IMR-90 (cell line): ENCODE measurements around the gene CEP170B. TPM values are rescaled to one million over a fixed set of nuclear protein-coding genes. Genes with fewer than 3 reads are reported as not detected.

Experiments
- ATAC-seq: fragments of 200-7000 bp; cut with Tn5 transposase; 2 replicates; pipeline ENCODE4 v1.9.1; 2020; ENCODE audit warnings: low read depth, mild to moderate bottlenecking, moderate library complexity
- BruUV-seq: library from RNA; stranded (reverse); fragments of 400-500 nt; replicated peaks from 2 replicates; lab custom pipeline; 2021; lab: Mats Ljungman, UMichigan
- CTCF ChIA-PET: fragments of 300-600 bp; formaldehyde crosslinking; extraction: SDS; loops from one replicate; lab custom pipeline; 2021; ENCODE audit warnings: antibody characterized with exemption; lab: Yijun Ruan, JAX
- POLR2A ChIA-PET: fragments of 300-600 bp; sonication (Branson Sonifier 250); formaldehyde crosslinking; loops from one replicate; lab custom pipeline; 2022; ENCODE audit warnings: antibody characterized with exemption; ENCODE audit not compliant: unreplicated experiment; lab: Charles Lee
- DNase-seq: peaks from one replicate; pipeline ENCODE4 v3.0.0; 2013
- H2AFZ ChIP-seq: replicated peaks from 2 replicates; pipeline ENCODE3; 2013; ENCODE audit warnings: low read length, mild to moderate bottlenecking; ENCODE audit not compliant: poor library complexity
- H2AK5ac ChIP-seq: 2 replicates; pipeline ENCODE4 v1.6.1; 2013; ENCODE audit warnings: low read depth, low read length, inconsistent platforms
- H2AK9ac ChIP-seq: replicated peaks from 2 replicates; pipeline ENCODE3; 2013; ENCODE audit warnings: mild to moderate bottlenecking, low read depth, low read length, moderate library complexity; ENCODE audit not compliant: poor library complexity
- H2BK120ac ChIP-seq: 2 replicates; pipeline ENCODE4 v1.6.1; 2013; ENCODE audit warnings: low read depth, low read length, inconsistent platforms
- H2BK15ac ChIP-seq: 3 replicates; pipeline ENCODE4 v1.6.1; 2013; ENCODE audit warnings: low read depth, low read length, inconsistent platforms
- H2BK20ac ChIP-seq: 2 replicates; pipeline ENCODE4 v1.6.1; 2013; ENCODE audit warnings: low read depth, mild to moderate bottlenecking, inconsistent platforms, low read length, moderate library complexity
- H2BK5ac ChIP-seq: 2 replicates; pipeline ENCODE4 v1.6.1; 2013; ENCODE audit warnings: mild to moderate bottlenecking, low read depth, low read length, inconsistent platforms; ENCODE audit not compliant: poor library complexity, severe bottlenecking
- H3K14ac ChIP-seq: replicated peaks from 2 replicates; pipeline ENCODE4 v1.6.1; 2013; ENCODE audit warnings: low read depth, low read length, inconsistent platforms
- H3K18ac ChIP-seq: 2 replicates; pipeline ENCODE4 v1.6.1; 2013; ENCODE audit warnings: low read depth, low read length, control low read depth
- H3K23ac ChIP-seq: 2 replicates; pipeline ENCODE4 v1.6.1; 2013; ENCODE audit warnings: low read depth, low read length, inconsistent platforms
- H3K27ac ChIP-seq: 2 replicates; pipeline ENCODE4 v1.5.1; 2013; ENCODE audit warnings: mild to moderate bottlenecking, control low read depth, low read length; ENCODE audit not compliant: insufficient read depth
- H3K27me3 ChIP-seq: 2 replicates; pipeline ENCODE4 v1.6.1; 2013; ENCODE audit warnings: low read length; ENCODE audit not compliant: control insufficient read depth, insufficient read depth
- H3K36me3 ChIP-seq: 2 replicates; pipeline ENCODE4 v1.6.1; 2013; ENCODE audit warnings: low read length, mixed read lengths; ENCODE audit not compliant: control insufficient read depth, insufficient read depth
- H3K4ac ChIP-seq: 2 replicates; pipeline ENCODE4 v1.6.1; 2013; ENCODE audit warnings: low read depth, low read length, inconsistent platforms
- H3K4me1 ChIP-seq: 2 replicates; pipeline ENCODE4 v1.6.1; 2013; ENCODE audit warnings: low read length, mixed read lengths; ENCODE audit not compliant: control insufficient read depth, insufficient read depth
- H3K4me2 ChIP-seq: 2 replicates; pipeline ENCODE4 v1.6.1; 2013; ENCODE audit warnings: low read depth, mild to moderate bottlenecking, control low read depth, low read length, moderate library complexity
- H3K4me3 ChIP-seq: 2 replicates; pipeline ENCODE4 v1.5.1; 2013; ENCODE audit warnings: low read depth, mild to moderate bottlenecking, control low read depth, low read length, moderate library complexity; ENCODE audit not compliant: insufficient read depth
- H3K56ac ChIP-seq: 2 replicates; pipeline ENCODE4 v1.6.1; 2013; ENCODE audit warnings: low read length, inconsistent platforms; ENCODE audit not compliant: insufficient read depth; ENCODE audit errors: extremely low read depth
- H3K79me1 ChIP-seq, 2 experiments: 2 replicates each; pipeline ENCODE4 v1.6.1; 2013; ENCODE audit warnings: low read length in 2 of 2, inconsistent platforms in 1 of 2, low read depth in 1 of 2
- H3K9ac ChIP-seq: 2 replicates; pipeline ENCODE4 v1.6.1; 2013; ENCODE audit warnings: low read depth, low read length, control low read depth
- H3K9me1 ChIP-seq: 2 replicates; pipeline ENCODE4 v1.6.1; 2013; ENCODE audit warnings: low read length, inconsistent platforms; ENCODE audit not compliant: insufficient read depth
- H3K9me3 ChIP-seq: 2 replicates; pipeline ENCODE4 v1.6.1; 2013; ENCODE audit warnings: low read length; ENCODE audit not compliant: control insufficient read depth, insufficient read depth
- H4K20me1 ChIP-seq: 2 replicates; pipeline ENCODE4 v1.6.1; 2013; ENCODE audit warnings: low read length, inconsistent platforms; ENCODE audit not compliant: insufficient read depth
- H4K5ac ChIP-seq: 2 replicates; pipeline ENCODE4 v1.6.1; 2013; ENCODE audit warnings: mild to moderate bottlenecking, low read depth, low read length, control low read depth
- H4K8ac ChIP-seq, 2 experiments: 2 replicates each; pipeline ENCODE4 v1.6.1; 2013; ENCODE audit warnings: low read depth in 2 of 2, low read length in 2 of 2, control low read depth in 1 of 2, inconsistent platforms in 1 of 2
- H4K91ac ChIP-seq: 2 replicates; pipeline ENCODE4 v1.6.1; 2013; ENCODE audit warnings: low read depth, low read length, inconsistent platforms; ENCODE audit not compliant: insufficient read depth
- CEBPB ChIP-seq: IDR thresholded peaks from 2 replicates; pipeline ENCODE4 v1.6.1; 2012; ENCODE audit warnings: low read depth, low read length, improper control_type of control experiment
- ELK1 ChIP-seq: fragments of 150-350 bp; IDR thresholded peaks from 2 replicates; pipeline ENCODE4 v1.6.1; 2016; ENCODE audit warnings: low read depth, mild to moderate bottlenecking, low read length, moderate library complexity, borderline replicate concordance
- NFE2L2 ChIP-seq: fragments of 150-350 bp; IDR thresholded peaks from 2 replicates; pipeline ENCODE4 v1.6.1; 2016; ENCODE audit warnings: low read depth, mild to moderate bottlenecking, low read length
- WGBS, 2 experiments: methylation state at CpG; one replicate each; pipeline versions ENCODE4 v1.1.5 to v1.1.7; 2013; ENCODE audit warnings: missing lambda C conversion rate in 2 of 2; ENCODE audit not compliant: insufficient read length in 1 of 2; ENCODE audit errors: extremely low coverage in 2 of 2; 5-methylcytosine and 5-hydroxymethylcytosine counted together
- dilution Hi-C: fragments of 300-500 bp; cut with HindIII; formaldehyde crosslinking; loops from one replicate; pipeline ENCODE4 v1.14.3; 2018; ENCODE audit warnings: low sequenced_read_pairs; ENCODE audit not compliant: unreplicated experiment
- in situ Hi-C: fragments of 300-500 bp; cut with MboI; formaldehyde crosslinking; loops from 3 replicates; pipeline ENCODE4 v1.14.3; 2019; ENCODE audit warnings: low sequenced_read_pairs, inconsistent platforms, mixed read lengths
- intact Hi-C: fragments of 100-400 bp; cut with micrococcal nuclease; formaldehyde crosslinking; loops from 2 replicates; pipeline ENCODE4 v1.10.0; 2022
- polyA plus RNA-seq, 3 experiments: library from polyadenylated mRNA; depleted of rRNA; stranded (reverse); fragments of >200 nt; gene quantifications; 2 replicates each; pipeline ENCODE4 v1.2.3, GENCODE V29; 2012; ENCODE audit warnings: low replicate concordance in 1 of 3
- total RNA-seq: library from RNA; depleted of rRNA; stranded (reverse); fragments of >200 nt; gene quantifications from 2 replicates; pipeline ENCODE4 v1.2.3, GENCODE V29; 2012
- TF ChIP-seq, protein P1 (sequence below): conservative IDR thresholded peaks from 2 replicates; pipeline ENCODE4 v1.5.1; 2012; ENCODE audit warnings: mild to moderate bottlenecking, low read depth, low read length, improper control_type of control experiment
- TF ChIP-seq, protein P2 (sequence below): fragments of 150-350 bp; IDR thresholded peaks from 2 replicates; pipeline ENCODE4 v1.6.1; 2017; ENCODE audit warnings: mild to moderate bottlenecking, antibody characterized with exemption, low read length, low read depth

CEP170B gene
- total and polyA plus RNA-seq, 2 of the 4 experiments (the other 2 are of a cell fraction) = 3.6 to 13.1 TPM

DNA sequence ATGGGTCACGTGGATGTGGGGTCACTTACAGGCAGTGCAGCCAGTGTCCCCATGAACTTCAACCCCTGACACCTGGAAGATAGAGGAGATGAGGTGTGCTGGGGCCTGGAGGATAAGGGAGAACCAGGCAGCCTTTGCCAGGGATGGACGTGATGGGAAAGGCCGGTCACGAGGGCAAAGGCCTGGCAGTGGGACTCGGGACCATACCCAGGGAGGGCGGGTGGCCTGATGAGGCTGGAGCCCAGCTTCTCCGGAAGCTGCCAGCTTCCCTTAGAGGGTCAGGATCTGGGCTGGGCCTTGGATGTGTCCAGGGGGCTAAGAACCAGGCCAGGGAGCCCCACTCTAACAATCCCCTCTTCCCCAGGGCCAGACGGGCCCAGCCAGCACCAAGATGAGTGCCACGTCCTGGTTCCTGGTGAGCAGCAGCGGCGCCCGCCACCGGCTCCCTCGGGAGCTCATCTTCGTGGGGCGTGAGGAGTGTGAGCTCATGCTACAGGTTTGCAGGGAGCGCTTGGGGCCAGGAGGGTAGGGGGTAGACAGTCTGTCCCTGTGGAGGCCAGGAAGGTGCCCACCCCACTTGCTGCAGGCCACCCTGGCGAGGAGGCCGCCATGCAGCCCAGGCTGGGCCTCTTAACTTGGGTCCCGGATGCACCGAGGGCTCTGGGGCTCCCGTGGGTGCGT, 3.1 kb downstream of the CEP170B start:
- peaks cover 67% of the 10 kb centered on the region for H4K20me1 ChIP-seq
- no TSS peak for BruUV-seq
- CTCF ChIA-PET = no interaction called here

More for the DNA sequence above, 3.1 kb downstream of the CEP170B start:
- dilution Hi-C loops = no loop called here
- Histone ChIP-seq H3K56ac (no peak overlapping the region), H2AK5ac (no peak overlapping the region), H4K91ac (no peak overlapping the region), H3K4me1 (peaks cover 20% of the 10 kb centered on the region), H2AFZ (peak overlapping the region; percentile 46), H3K14ac (no peak overlapping the region), H3K18ac (no peak overlapping the region), H3K4me2 (no peak overlapping the region), H3K79me1 (peaks cover 25 to 69% of the 10 kb centered on the region in 2 experiments), H2AK9ac (peak overlapping the region; percentile 24), H4K8ac (no peak overlapping the region), H2BK15ac (no peak overlapping the region), H3K9me3 (no peaks in the 10 kb centered on the region), H2BK5ac (no peak overlapping the region), H2BK20ac (no peak overlapping the region), H3K27me3 (peaks cover 16% of the 10 kb centered on the region), H3K23ac (no peak overlapping the region), H3K9ac (no peak overlapping the region), H3K36me3 (peaks cover 5% of the 10 kb centered on the region; the same call in 1 of the 2 replicates), H3K4ac (no peak overlapping the region), H2BK120ac (no peak overlapping the region), H3K27ac (no peak overlapping the region), H3K9me1 (peaks cover 24% of the 10 kb centered on the region), H3K4me3 (no peak overlapping the region), H4K5ac (no peak overlapping the region)
- intact Hi-C loops = loop anchor here (5.0 kb wide), 1 partner anchor 41 kb away; no protein-coding TSS in a partner anchor
- in situ Hi-C loops = no loop called here
- 88% methylated on average over 7 of the region's 23 CpGs; no CpG with 5 or more reads in 1 of the 2 experiments for WGBS, 2 experiments
- TF ChIP-seq CEBPB (no peak), NFE2L2 (no peak), ELK1 (no peak)
- TF ChIP-seq, protein P1, sequence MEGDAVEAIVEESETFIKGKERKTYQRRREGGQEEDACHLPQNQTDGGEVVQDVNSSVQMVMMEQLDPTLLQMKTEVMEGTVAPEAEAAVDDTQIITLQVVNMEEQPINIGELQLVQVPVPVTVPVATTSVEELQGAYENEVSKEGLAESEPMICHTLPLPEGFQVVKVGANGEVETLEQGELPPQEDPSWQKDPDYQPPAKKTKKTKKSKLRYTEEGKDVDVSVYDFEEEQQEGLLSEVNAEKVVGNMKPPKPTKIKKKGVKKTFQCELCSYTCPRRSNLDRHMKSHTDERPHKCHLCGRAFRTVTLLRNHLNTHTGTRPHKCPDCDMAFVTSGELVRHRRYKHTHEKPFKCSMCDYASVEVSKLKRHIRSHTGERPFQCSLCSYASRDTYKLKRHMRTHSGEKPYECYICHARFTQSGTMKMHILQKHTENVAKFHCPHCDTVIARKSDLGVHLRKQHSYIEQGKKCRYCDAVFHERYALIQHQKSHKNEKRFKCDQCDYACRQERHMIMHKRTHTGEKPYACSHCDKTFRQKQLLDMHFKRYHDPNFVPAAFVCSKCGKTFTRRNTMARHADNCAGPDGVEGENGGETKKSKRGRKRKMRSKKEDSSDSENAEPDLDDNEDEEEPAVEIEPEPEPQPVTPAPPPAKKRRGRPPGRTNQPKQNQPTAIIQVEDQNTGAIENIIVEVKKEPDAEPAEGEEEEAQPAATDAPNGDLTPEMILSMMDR = no peak
- TF ChIP-seq, protein P2, sequence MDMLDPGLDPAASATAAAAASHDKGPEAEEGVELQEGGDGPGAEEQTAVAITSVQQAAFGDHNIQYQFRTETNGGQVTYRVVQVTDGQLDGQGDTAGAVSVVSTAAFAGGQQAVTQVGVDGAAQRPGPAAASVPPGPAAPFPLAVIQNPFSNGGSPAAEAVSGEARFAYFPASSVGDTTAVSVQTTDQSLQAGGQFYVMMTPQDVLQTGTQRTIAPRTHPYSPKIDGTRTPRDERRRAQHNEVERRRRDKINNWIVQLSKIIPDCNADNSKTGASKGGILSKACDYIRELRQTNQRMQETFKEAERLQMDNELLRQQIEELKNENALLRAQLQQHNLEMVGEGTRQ = no peak
- DNase-seq (no peak), ATAC-seq (no peak)
- POLR2A ChIA-PET = no interaction called here
